WERI-Rb-1 (cell line): ENCODE measurements around the gene RHOU.

Source experiments
- DNase-seq: peaks from one replicate; pipeline ENCODE4 v3.0.0-alpha.2; 2020
- H3K27ac ChIP-seq: fragments of 250-450 bp; sonication (Bioruptor Pico); 2 replicates; pipeline ENCODE4 v1.5.1; 2020; ENCODE audit warnings: mild to moderate bottlenecking, moderate library complexity
- H3K27me3 ChIP-seq: fragments of 250-450 bp; sonication (Bioruptor Pico); 2 replicates; pipeline ENCODE4 v1.5.1; 2021; ENCODE audit warnings: mild to moderate bottlenecking, low read depth, moderate library complexity; ENCODE audit not compliant: insufficient read depth, severe bottlenecking
- H3K36me3 ChIP-seq: fragments of 250-450 bp; sonication (Bioruptor Pico); 2 replicates; pipeline ENCODE4 v1.5.1; 2020; ENCODE audit warnings: mild to moderate bottlenecking, moderate library complexity
- H3K4me3 ChIP-seq: 2 replicates; pipeline ENCODE4 v1.5.1; 2011; ENCODE audit warnings: low read depth, mild to moderate bottlenecking, control low read depth, low read length
- H3K9me3 ChIP-seq: fragments of 250-450 bp; sonication (Bioruptor Pico); 2 replicates; pipeline ENCODE4 v1.5.1; 2021; ENCODE audit warnings: mild to moderate bottlenecking, moderate library complexity; ENCODE audit not compliant: severe bottlenecking
- CTCF ChIP-seq: IDR thresholded peaks from 2 replicates; pipeline ENCODE4 v1.5.1; 2011; ENCODE audit warnings: low read depth, mild to moderate bottlenecking, control low read depth, inconsistent platforms, low read length

RHOU gene

GRCh38 chr1:228784181-228784580 is 48.9 kb downstream of the RHOU start:
- Histone ChIP-seq H3K36me3 (no peaks in the 10 kb centered on the region), H3K4me3 (no peak overlapping the region), H3K27me3 (no peaks in the 10 kb centered on the region), H3K9me3 (no peaks in the 10 kb centered on the region), H3K27ac (no peak overlapping the region)
- DNase-seq = no peak
- TF ChIP-seq CTCF = no peak

DNA sequence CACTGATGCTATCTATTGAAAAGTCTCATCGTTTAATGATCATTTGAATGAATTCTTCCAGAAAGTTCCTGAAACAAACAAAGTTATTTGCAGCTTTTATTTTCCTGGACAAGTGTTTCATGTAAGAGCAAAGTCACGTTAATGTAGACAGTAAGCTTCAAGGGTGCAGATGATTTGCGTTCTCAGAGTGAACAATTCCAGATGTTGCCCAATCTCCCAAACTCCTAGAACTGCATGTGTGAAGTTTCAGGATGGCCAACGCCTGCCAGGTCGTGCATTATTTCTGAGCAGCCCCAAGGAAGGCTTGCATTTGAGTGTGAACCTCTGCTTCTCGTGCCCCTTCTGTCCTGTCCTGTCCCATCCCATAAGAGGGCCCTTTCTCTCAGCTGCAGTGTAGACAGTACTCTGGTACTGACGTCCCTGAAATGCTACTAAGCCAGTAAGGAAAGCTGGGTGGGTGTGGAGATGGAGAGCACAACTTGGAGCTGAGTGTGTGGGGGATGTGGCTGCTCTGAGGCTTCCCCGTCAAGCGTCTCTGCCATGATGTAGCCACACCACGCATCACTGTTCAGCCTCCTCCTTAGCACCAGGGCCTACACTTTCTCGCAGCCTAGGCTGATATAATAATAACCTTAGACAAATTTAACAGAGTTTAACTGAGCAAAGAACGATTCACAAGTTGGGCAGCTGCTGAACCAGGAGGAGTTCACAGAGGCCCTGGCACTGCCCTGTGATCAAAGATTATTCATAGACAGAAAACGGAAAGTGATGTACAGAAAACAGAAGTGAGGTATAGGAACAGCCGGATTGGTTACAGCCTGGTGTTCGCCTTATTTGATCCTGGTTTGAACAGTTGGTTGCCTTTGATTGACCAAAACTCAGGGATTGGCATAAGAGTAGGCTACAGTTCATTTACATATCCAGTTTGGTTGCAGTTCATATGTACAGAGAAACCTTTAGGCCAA is 50.4 kb downstream of the RHOU start:
- DNase-seq = no peak
- no peak for TF ChIP-seq CTCF
- Histone ChIP-seq H3K9me3 (no peaks in the 10 kb centered on the region), H3K4me3 (no peak overlapping the region), H3K27me3 (no peaks in the 10 kb centered on the region), H3K27ac (no peak overlapping the region), H3K36me3 (no peaks in the 10 kb centered on the region)

- no peak for DNase-seq
- no peaks in the 10 kb centered on the region for H3K27me3 ChIP-seq
- no peak for TF ChIP-seq CTCF
- H3K27ac ChIP-seq = no peak overlapping the region
- H3K9me3 ChIP-seq = no peaks in the 10 kb centered on the region
- H3K36me3 ChIP-seq = no peaks in the 10 kb centered on the region
- H3K4me3 ChIP-seq = no peak overlapping the region
Observed at GRCh38 chr1:228786361-228787129, 51.3 kb downstream of the RHOU start.

DNA sequence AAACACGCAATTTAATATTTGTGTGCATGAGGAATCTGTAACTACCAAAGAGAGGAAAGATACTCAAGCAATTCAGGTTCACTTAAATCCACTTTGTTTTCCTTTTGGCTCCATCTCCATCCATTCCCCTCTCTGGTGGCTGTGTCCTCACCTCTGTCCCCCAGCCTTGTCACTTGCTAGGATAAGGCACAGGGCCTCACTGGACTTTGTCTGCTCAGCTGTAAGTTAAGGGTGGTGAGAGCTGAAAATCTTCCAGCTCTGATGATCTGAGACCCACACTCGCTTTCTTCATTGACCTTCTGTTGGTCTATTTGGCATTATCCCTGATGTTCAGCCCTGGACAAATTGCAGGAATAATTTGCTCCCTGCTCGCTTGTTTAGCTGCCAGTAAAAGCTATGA is 56.5 kb downstream of the RHOU start:
- no peaks in the 10 kb centered on the region for H3K9me3 ChIP-seq
- no peak overlapping the region for H3K27ac ChIP-seq
- no peak overlapping the region for H3K4me3 ChIP-seq
- H3K36me3 ChIP-seq = no peaks in the 10 kb centered on the region
- TF ChIP-seq CTCF = no peak
- no peaks in the 10 kb centered on the region for H3K27me3 ChIP-seq
- DNase-seq = no peak

DNA sequence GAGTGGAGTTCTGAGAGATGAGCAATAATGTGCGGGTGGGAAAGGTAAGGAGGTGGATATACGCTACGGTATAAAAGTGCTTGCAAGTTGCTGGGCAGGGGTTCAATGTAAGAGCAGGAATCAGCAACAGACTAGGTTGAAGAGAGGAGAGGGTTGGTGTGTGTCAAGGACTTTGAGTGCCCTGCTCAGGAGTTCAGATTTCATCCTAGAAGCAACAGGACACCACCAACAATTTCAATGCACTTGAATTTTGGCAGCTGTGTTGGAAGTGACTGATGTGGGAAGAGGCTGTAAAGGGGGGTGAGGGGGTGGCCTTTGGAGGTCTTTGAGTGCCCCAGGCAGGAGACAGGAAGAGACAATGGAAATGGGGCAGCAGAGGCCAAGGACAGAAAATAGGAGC is 57.3 kb downstream of the RHOU start:
- Histone ChIP-seq H3K27me3 (no peaks in the 10 kb centered on the region), H3K36me3 (no peaks in the 10 kb centered on the region), H3K9me3 (no peaks in the 10 kb centered on the region), H3K4me3 (no peak overlapping the region), H3K27ac (no peak overlapping the region)
- DNase-seq = no peak
- no peak for TF ChIP-seq CTCF
